ENCODE measurements around the gene PTPRE.

PTPRE gene

DNA sequence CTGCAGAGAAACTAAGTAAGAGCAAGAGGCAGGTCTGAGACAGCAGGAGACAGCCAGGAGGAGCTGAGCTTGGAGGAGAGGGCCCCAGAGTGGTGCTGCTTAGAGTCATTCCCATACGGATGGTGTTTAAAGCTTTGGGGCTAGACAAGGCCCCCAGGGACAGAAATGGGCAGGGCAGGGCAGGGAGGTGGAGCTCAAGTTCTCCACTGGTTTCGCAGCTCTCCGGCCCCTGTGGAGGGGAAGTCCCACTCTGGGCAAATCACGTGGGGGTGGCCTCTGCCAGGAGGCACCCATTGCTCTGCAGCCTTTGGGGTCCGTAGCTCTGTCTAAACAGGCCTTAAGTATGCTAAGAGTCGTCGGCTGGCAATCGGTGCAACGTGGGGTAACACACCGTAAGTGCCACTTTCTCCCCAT is 1.0 kb upstream of the PTPRE start:
- no peak overlapping the region for H3K4me3 ChIP-seq (ENCODE audit: low read depth, low read length)
- TF ChIP-seq, protein P1, sequence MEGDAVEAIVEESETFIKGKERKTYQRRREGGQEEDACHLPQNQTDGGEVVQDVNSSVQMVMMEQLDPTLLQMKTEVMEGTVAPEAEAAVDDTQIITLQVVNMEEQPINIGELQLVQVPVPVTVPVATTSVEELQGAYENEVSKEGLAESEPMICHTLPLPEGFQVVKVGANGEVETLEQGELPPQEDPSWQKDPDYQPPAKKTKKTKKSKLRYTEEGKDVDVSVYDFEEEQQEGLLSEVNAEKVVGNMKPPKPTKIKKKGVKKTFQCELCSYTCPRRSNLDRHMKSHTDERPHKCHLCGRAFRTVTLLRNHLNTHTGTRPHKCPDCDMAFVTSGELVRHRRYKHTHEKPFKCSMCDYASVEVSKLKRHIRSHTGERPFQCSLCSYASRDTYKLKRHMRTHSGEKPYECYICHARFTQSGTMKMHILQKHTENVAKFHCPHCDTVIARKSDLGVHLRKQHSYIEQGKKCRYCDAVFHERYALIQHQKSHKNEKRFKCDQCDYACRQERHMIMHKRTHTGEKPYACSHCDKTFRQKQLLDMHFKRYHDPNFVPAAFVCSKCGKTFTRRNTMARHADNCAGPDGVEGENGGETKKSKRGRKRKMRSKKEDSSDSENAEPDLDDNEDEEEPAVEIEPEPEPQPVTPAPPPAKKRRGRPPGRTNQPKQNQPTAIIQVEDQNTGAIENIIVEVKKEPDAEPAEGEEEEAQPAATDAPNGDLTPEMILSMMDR (IDR thresholded peaks at IDR 0.05; ENCODE audit: low read depth, low read length, missing control alignments), result no peak
- no peak for DNase-seq (ENCODE audit: low read depth)
- in situ Hi-C loops (cut with HindIII; ENCODE audit: low sequenced_read_pairs), result no loop called here

GRCh38 chr10:127907411-127908105 is 655 bp downstream of the PTPRE start:
- TF ChIP-seq, protein P1 (IDR thresholded peaks at IDR 0.05; ENCODE audit: low read depth, low read length, missing control alignments), result no peak
- in situ Hi-C loops (cut with HindIII; ENCODE audit: low sequenced_read_pairs), result no loop called here
- peak; percentile 49 for DNase-seq (ENCODE audit: low read depth)
- H3K4me3 ChIP-seq (ENCODE audit: low read depth, low read length), result peak overlapping the region; percentile 45

GRCh38 chr10:127908106-127908958 is 1.4 kb downstream of the PTPRE start:
- TF ChIP-seq, protein P1 (IDR thresholded peaks at IDR 0.05; ENCODE audit: low read depth, low read length, missing control alignments), result no peak
- peak overlapping the region; percentile 45 for H3K4me3 ChIP-seq (ENCODE audit: low read depth, low read length)
- no peak for DNase-seq (ENCODE audit: low read depth)
- in situ Hi-C loops (cut with HindIII; ENCODE audit: low sequenced_read_pairs), result no loop called here

- in situ Hi-C loops (cut with HindIII; ENCODE audit: low sequenced_read_pairs), result no loop called here
- no peak for DNase-seq (ENCODE audit: low read depth)
- TF ChIP-seq, protein P1 (IDR thresholded peaks at IDR 0.05; ENCODE audit: low read depth, low read length, missing control alignments), result no peak
- H3K4me3 ChIP-seq (ENCODE audit: low read depth, low read length), result no peak overlapping the region
Observed at GRCh38 chr10:127908959-127909267, 2.0 kb downstream of the PTPRE start.

DNA sequence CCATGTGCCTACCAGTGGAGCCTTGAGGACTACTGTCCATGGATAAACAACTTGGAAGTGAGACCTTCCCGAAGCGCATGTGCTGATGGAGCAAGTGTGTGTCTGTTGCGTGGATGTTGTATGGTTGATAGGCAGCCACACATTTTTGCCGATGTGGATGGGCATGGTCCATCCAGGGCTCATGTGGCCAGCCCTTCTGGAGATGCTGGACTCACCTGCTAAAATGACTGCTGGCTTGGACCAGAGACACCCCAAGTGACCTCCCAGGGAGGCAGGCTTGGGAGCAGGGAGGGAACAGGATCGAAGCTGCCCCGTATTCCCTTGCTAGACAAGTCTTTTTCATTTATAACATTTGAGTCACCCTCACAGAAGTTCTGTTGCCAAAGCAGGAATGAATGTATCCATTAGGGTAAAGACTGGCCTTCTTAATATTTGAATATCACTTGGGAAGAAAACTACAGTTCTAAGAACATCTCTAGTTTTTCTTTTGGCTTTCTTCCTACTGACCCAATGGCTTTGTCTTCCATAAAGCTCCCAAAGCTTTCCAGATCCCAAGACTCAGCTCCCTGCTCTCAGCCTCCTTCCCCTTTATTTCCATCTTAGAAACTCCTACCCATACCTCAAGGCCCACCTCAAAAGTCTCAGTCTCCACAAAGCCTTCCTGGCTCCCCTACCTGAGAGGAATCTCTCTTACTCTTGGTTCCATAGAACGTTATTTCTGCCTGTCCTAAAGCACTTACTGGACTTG is 3.0 kb downstream of the PTPRE start:
- no peak for DNase-seq (ENCODE audit: low read depth)
- H3K4me3 ChIP-seq (ENCODE audit: low read depth, low read length), result no peak overlapping the region
- TF ChIP-seq, protein P1 (IDR thresholded peaks at IDR 0.05; ENCODE audit: low read depth, low read length, missing control alignments), result no peak
- in situ Hi-C loops (cut with HindIII; ENCODE audit: low sequenced_read_pairs), result loop anchor here (5.0 kb wide), 1 partner anchor 102 kb away; no protein-coding TSS in a partner anchor

DNA sequence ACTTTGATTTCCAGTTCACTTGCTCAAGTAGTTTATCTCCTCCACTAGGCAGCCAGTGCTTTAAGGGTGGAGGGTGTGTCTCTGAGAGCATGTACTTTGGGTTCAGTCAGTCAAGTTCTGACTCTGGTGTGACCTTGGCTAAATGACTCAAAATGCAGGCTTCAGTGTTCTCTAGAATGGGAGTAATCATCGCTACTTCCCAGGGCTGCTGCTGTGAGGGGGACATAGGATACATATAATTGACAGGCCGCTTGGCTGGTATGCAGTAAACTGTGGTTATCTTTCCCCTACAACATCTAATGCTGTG is 3.5 kb downstream of the PTPRE start:
- TF ChIP-seq, protein P1 (IDR thresholded peaks at IDR 0.05; ENCODE audit: low read depth, low read length, missing control alignments), result no peak
- in situ Hi-C loops (cut with HindIII; ENCODE audit: low sequenced_read_pairs), result loop anchor here (5.0 kb wide), 1 partner anchor 102 kb away; no protein-coding TSS in a partner anchor
- H3K4me3 ChIP-seq (ENCODE audit: low read depth, low read length), result no peak overlapping the region
- DNase-seq (ENCODE audit: low read depth), result no peak
